Mesothelial cell of epicardium (in vitro differentiated cells): ENCODE results near the gene TTLL11. TPM values are rescaled to one million over a fixed set of nuclear protein-coding genes. Genes with fewer than 3 reads are reported as not detected.

Experiments
- DNase-seq, 2 experiments: peaks; one replicate each; pipeline ENCODE4 v3.0.0; 2021; ENCODE audit warnings: low spot score in 2 of 2; ENCODE audit not compliant: unreplicated experiment in 2 of 2
- H3K27ac Mint-ChIP-seq: 2 replicates; pipeline ENCODE4 v1.8.0; 2021; ENCODE audit warnings: mixed read lengths
- H3K27me3 Mint-ChIP-seq: 2 replicates; pipeline ENCODE4 v1.8.0; 2021; ENCODE audit warnings: low read depth, mixed read lengths
- H3K36me3 Mint-ChIP-seq: 2 replicates; pipeline ENCODE4 v1.8.0; 2021; ENCODE audit warnings: mixed read lengths
- H3K4me1 Mint-ChIP-seq: 2 replicates; pipeline ENCODE4 v1.8.0; 2021; ENCODE audit warnings: mixed read lengths
- H3K4me3 Mint-ChIP-seq: 2 replicates; pipeline ENCODE4 v1.8.0; 2021; ENCODE audit warnings: mild to moderate bottlenecking, moderate library complexity, mixed read lengths
- H3K9me3 Mint-ChIP-seq: 2 replicates; pipeline ENCODE4 v1.8.0; 2021; ENCODE audit warnings: mixed read lengths
- CTCF ChIP-seq: fragments of 200-600 bp; sonication (generic); IDR thresholded peaks from one replicate; pipeline ENCODE4 v1.5.0; 2021; ENCODE audit warnings: antibody characterized with exemption; ENCODE audit not compliant: unreplicated experiment
- total RNA-seq: library from RNA; stranded (reverse); gene quantifications from 3 replicates; pipeline ENCODE4 v1.2.1, GENCODE V29; 2021

The TTLL11 gene
- total RNA-seq, 1 donor from 2014 or later, result 4.8 TPM

GRCh38 chr9:121885345-121885901, 207.7 kb downstream of the TTLL11 start:
- no peak overlapping the region for H3K27ac Mint-ChIP-seq
- no peaks in the 10 kb centered on the region for H3K36me3 Mint-ChIP-seq
- DNase-seq, result no peak
- no peak overlapping the region for H3K4me3 Mint-ChIP-seq
- H3K27me3 Mint-ChIP-seq, result peaks cover 8% of the 10 kb centered on the region
- peaks cover 14% of the 10 kb centered on the region for H3K4me1 Mint-ChIP-seq
- TF ChIP-seq CTCF, result no peak
- H3K9me3 Mint-ChIP-seq, result no peaks in the 10 kb centered on the region

GRCh38 chr9:121884057-121884541, 209.0 kb downstream of the TTLL11 start:
- Mint-ChIP-seq H3K36me3 (no peaks in the 10 kb centered on the region), H3K27ac (no peak overlapping the region), H3K27me3 (peaks cover 8% of the 10 kb centered on the region), H3K4me1 (peaks cover 14% of the 10 kb centered on the region), H3K4me3 (no peak overlapping the region), H3K9me3 (no peaks in the 10 kb centered on the region)
- no peak for DNase-seq
- TF ChIP-seq CTCF, result no peak

GRCh38 chr9:121883281-121884056, 209.6 kb downstream of the TTLL11 start:
- no peaks in the 10 kb centered on the region for H3K36me3 Mint-ChIP-seq
- H3K4me1 Mint-ChIP-seq, result peaks cover 13% of the 10 kb centered on the region
- H3K27me3 Mint-ChIP-seq, result peaks cover 8% of the 10 kb centered on the region
- H3K27ac Mint-ChIP-seq, result no peak overlapping the region
- no peak overlapping the region for H3K4me3 Mint-ChIP-seq
- TF ChIP-seq CTCF, result no peak
- no peaks in the 10 kb centered on the region for H3K9me3 Mint-ChIP-seq
- DNase-seq, result no peak

- Mint-ChIP-seq H3K27ac (no peak overlapping the region), H3K4me3 (no peak overlapping the region), H3K9me3 (no peaks in the 10 kb centered on the region), H3K4me1 (peaks cover 10% of the 10 kb centered on the region), H3K36me3 (no peaks in the 10 kb centered on the region), H3K27me3 (peaks cover 9% of the 10 kb centered on the region)
- no peak for DNase-seq
- no peak for TF ChIP-seq CTCF
Measured at GRCh38 chr9:121881920-121882500, 211.1 kb downstream of the TTLL11 start.

- H3K27ac Mint-ChIP-seq, result no peak overlapping the region
- DNase-seq, result no peak
- H3K4me3 Mint-ChIP-seq, result no peak overlapping the region
- H3K36me3 Mint-ChIP-seq, result no peaks in the 10 kb centered on the region
- H3K4me1 Mint-ChIP-seq, result peaks cover 10% of the 10 kb centered on the region
- H3K27me3 Mint-ChIP-seq, result peaks cover 9% of the 10 kb centered on the region
- TF ChIP-seq CTCF, result no peak
- no peaks in the 10 kb centered on the region for H3K9me3 Mint-ChIP-seq
Measured at GRCh38 chr9:121880343-121880898, 212.7 kb downstream of the TTLL11 start.
